Vagina (tissue), 2 donors: ENCODE results near the gene CORO6. TPM values are rescaled to one million over a fixed set of nuclear protein-coding genes. Genes with fewer than 3 reads are reported as not detected.

Source experiments
- DNase-seq, 2 donors: peaks; one replicate each; pipeline ENCODE4 v3.0.0-alpha.2; 2017; ENCODE audit errors: extremely low spot score in 2 of 2
- H3K27ac ChIP-seq: fragments of 200-600 bp; sonication (generic); one replicate; pipeline ENCODE4 v1.5.1; 2019
- H3K27me3 ChIP-seq: fragments of 200-600 bp; sonication (generic); one replicate; pipeline ENCODE4 v1.5.1; 2019
- H3K36me3 ChIP-seq, 2 donors: fragments of 200-600 bp; sonication (generic); one replicate each; pipeline ENCODE4 v1.5.1; 2017 to 2019
- H3K4me1 ChIP-seq: fragments of 200-600 bp; sonication (generic); one replicate; pipeline ENCODE4 v1.5.1; 2019
- H3K4me3 ChIP-seq, 2 donors: fragments of 200-600 bp; sonication (generic); 1 replicate in 1 of 2; 2 replicates in 1 of 2; pipeline ENCODE4 v1.5.1; 2016 to 2019
- H3K9me3 ChIP-seq: fragments of 200-600 bp; sonication (generic); one replicate; pipeline ENCODE4 v1.5.1; 2019
- CTCF ChIP-seq, 3 experiments: fragments of 450-650 bp in 2 of 3; fragments of 200-600 bp in 1 of 3; sonication (generic) in 1 of 3; IDR thresholded peaks; one replicate each; pipeline ENCODE4 v1.5.1; 2017 to 2019; ENCODE audit warnings: antibody characterized with exemption in 3 of 3, mild to moderate bottlenecking in 2 of 3, moderate library complexity in 2 of 3
- POLR2A ChIP-seq, 2 donors: fragments of 450-650 bp; IDR thresholded peaks; one replicate each; pipeline ENCODE4 v1.6.1; 2017; ENCODE audit warnings: antibody characterized with exemption in 2 of 2, mild to moderate bottlenecking in 2 of 2, moderate library complexity in 2 of 2
- POLR2AphosphoS5 ChIP-seq, 2 donors: sonication (generic); formaldehyde crosslinking; IDR thresholded peaks; one replicate each; pipeline ENCODE4 v1.9.0; 2017; ENCODE audit warnings: antibody characterized with exemption in 2 of 2, mild to moderate bottlenecking in 2 of 2, low read depth in 1 of 2; ENCODE audit not compliant: insufficient read depth in 1 of 2
- intact Hi-C: fragments of 100-400 bp; cut with DNase I; formaldehyde crosslinking; loops from one replicate; pipeline ENCODE4 v1.15.1; 2023
- total RNA-seq: library from RNA; depleted of rRNA; stranded (reverse); fragments of >200 nt; gene quantifications from one replicate; pipeline ENCODE4 v1.2.3, GENCODE V29; 2016

The CORO6 gene
- total RNA-seq, 1 donor from 2014 or later: 23.6 TPM

- TF ChIP-seq POLR2AphosphoS5 (IDR thresholded peaks at IDR 0.05; ENCODE audit: insufficient read depth in 1 of 2, low read depth in 1 of 2) (no peak), CTCF (IDR thresholded peaks at IDR 0.05) (no peak), POLR2A (IDR thresholded peaks at IDR 0.05) (no peak)
- peaks cover 44% of the 10 kb centered on the region for H3K4me1 ChIP-seq
- DNase-seq: no peak
- intact Hi-C loops: loop anchor here (5.0 kb wide), 1 partner anchor 212 kb away; no protein-coding TSS in a partner anchor
- no peaks in the 10 kb centered on the region for H3K27me3 ChIP-seq
- H3K4me3 ChIP-seq: no peak overlapping the region
- no peak overlapping the region for H3K27ac ChIP-seq
- peaks cover 0 to 34% of the 10 kb centered on the region in 2 donors for H3K36me3 ChIP-seq
- H3K9me3 ChIP-seq: no peaks in the 10 kb centered on the region
Observed at GRCh38 chr17:29575511-29576213, 47.0 kb downstream of the CORO6 start.

GRCh38 chr17:29574732-29575510 is 47.8 kb downstream of the CORO6 start:
- intact Hi-C loops: loop anchor here (5.0 kb wide), 1 partner anchor 212 kb away; no protein-coding TSS in a partner anchor
- DNase-seq: no peak
- peaks cover 0 to 34% of the 10 kb centered on the region in 2 donors for H3K36me3 ChIP-seq
- no peaks in the 10 kb centered on the region for H3K9me3 ChIP-seq
- peaks cover 45% of the 10 kb centered on the region for H3K4me1 ChIP-seq
- no peak for TF ChIP-seq CTCF (IDR thresholded peaks at IDR 0.05)
- no peak for TF ChIP-seq POLR2A (IDR thresholded peaks at IDR 0.05)
- TF ChIP-seq POLR2AphosphoS5 (IDR thresholded peaks at IDR 0.05; ENCODE audit: insufficient read depth in 1 of 2, low read depth in 1 of 2): no peak
- no peak overlapping the region for H3K27ac ChIP-seq
- no peak overlapping the region for H3K4me3 ChIP-seq
- no peaks in the 10 kb centered on the region for H3K27me3 ChIP-seq

- DNase-seq: no peak
- TF ChIP-seq POLR2AphosphoS5 (IDR thresholded peaks at IDR 0.05; ENCODE audit: insufficient read depth in 1 of 2, low read depth in 1 of 2) (peak in 1 of 2 donors; percentile 9), CTCF (IDR thresholded peaks at IDR 0.05) (no peak)
Observed at GRCh38 chr17:29573871-29574731, 48.6 kb downstream of the CORO6 start.

GRCh38 chr17:29573558-29573869 is 49.2 kb downstream of the CORO6 start:
- no peaks in the 10 kb centered on the region for H3K9me3 ChIP-seq

More at GRCh38 chr17:29573871-29574731, 48.6 kb downstream of the CORO6 start:
- no peaks in the 10 kb centered on the region for H3K27me3 ChIP-seq
- H3K27ac ChIP-seq: no peak overlapping the region
- H3K4me3 ChIP-seq: no peak overlapping the region
- H3K36me3 ChIP-seq: peaks cover 0 to 34% of the 10 kb centered on the region in 2 donors
- H3K9me3 ChIP-seq: no peaks in the 10 kb centered on the region
- intact Hi-C loops: no loop called here
- peaks cover 53% of the 10 kb centered on the region for H3K4me1 ChIP-seq

More at GRCh38 chr17:29573558-29573869, 49.2 kb downstream of the CORO6 start:
- H3K4me1 ChIP-seq: peaks cover 56% of the 10 kb centered on the region
- peaks cover 0 to 34% of the 10 kb centered on the region in 2 donors for H3K36me3 ChIP-seq
- no peak overlapping the region for H3K27ac ChIP-seq
- no peaks in the 10 kb centered on the region for H3K27me3 ChIP-seq
- intact Hi-C loops: no loop called here
- TF ChIP-seq POLR2A (IDR thresholded peaks at IDR 0.05) (no peak), POLR2AphosphoS5 (IDR thresholded peaks at IDR 0.05; ENCODE audit: insufficient read depth in 1 of 2, low read depth in 1 of 2) (no peak), CTCF (IDR thresholded peaks at IDR 0.05) (no peak)
- no peak overlapping the region for H3K4me3 ChIP-seq
- DNase-seq: no peak
